Measurements from ENCODE around the gene DSCAM. TPM values are rescaled to one million over a fixed set of nuclear protein-coding genes. Genes with fewer than 3 reads are reported as not detected.

Gene DSCAM
- total and polyA plus RNA-seq, 3 donors from 2014 or later: 0.70 to 2.3 (median 2.0) TPM

- TF ChIP-seq CTCF (IDR thresholded peaks at IDR 0.05) (no peak), POLR2A (IDR thresholded peaks at IDR 0.05) (no peak)
- H3K4me3 ChIP-seq: no peak overlapping the region
- no peaks in the 10 kb centered on the region for H3K27me3 ChIP-seq
- WGBS, 2 donors: 94% methylated on average over 9 of the region's 9 CpGs
- no peaks in the 10 kb centered on the region for H3K36me3 ChIP-seq (ENCODE audit: low read depth, missing control alignments)
- no peak for DNase-seq
- intact Hi-C loops (cut with DNase I; ENCODE audit: low total_unique reads): no loop called here
- no peaks in the 10 kb centered on the region for H3K4me1 ChIP-seq
- H3K27ac ChIP-seq: no peak overlapping the region
- no peaks in the 10 kb centered on the region for H3K9me3 ChIP-seq
Observed at GRCh38 chr21:40318371-40318770, 528.6 kb downstream of the DSCAM start.

GRCh38 chr21:40316104-40316503 is 530.9 kb downstream of the DSCAM start:
- Histone ChIP-seq H3K9me3 (no peaks in the 10 kb centered on the region), H3K4me3 (no peak overlapping the region), H3K27me3 (no peaks in the 10 kb centered on the region), H3K4me1 (no peaks in the 10 kb centered on the region), H3K36me3 (ENCODE audit: low read depth, missing control alignments) (no peaks in the 10 kb centered on the region), H3K27ac (no peak overlapping the region)
- DNase-seq: no peak
- WGBS, 2 donors: 77 to 83% methylated on average over 3 of the region's 3 CpGs
- TF ChIP-seq CTCF (IDR thresholded peaks at IDR 0.05): no peak
- no peak for TF ChIP-seq POLR2A (IDR thresholded peaks at IDR 0.05)
- intact Hi-C loops (cut with DNase I; ENCODE audit: low total_unique reads): no loop called here

- WGBS, 2 donors: 55 to 69% methylated on average over 1 of the region's 1 CpG
- H3K4me1 ChIP-seq: no peaks in the 10 kb centered on the region
- H3K4me3 ChIP-seq: no peak overlapping the region
- intact Hi-C loops (cut with DNase I; ENCODE audit: low total_unique reads): no loop called here
- no peak for DNase-seq
- no peaks in the 10 kb centered on the region for H3K27me3 ChIP-seq
- no peaks in the 10 kb centered on the region for H3K9me3 ChIP-seq
- TF ChIP-seq POLR2A (IDR thresholded peaks at IDR 0.05) (no peak), CTCF (IDR thresholded peaks at IDR 0.05) (no peak)
- H3K27ac ChIP-seq: no peak overlapping the region
- no peaks in the 10 kb centered on the region for H3K36me3 ChIP-seq (ENCODE audit: low read depth, missing control alignments)
Observed at GRCh38 chr21:40315626-40316025, 531.3 kb downstream of the DSCAM start.

- Histone ChIP-seq H3K36me3 (ENCODE audit: low read depth, missing control alignments) (no peaks in the 10 kb centered on the region), H3K27ac (no peak overlapping the region), H3K9me3 (no peaks in the 10 kb centered on the region), H3K4me3 (no peak overlapping the region), H3K4me1 (no peaks in the 10 kb centered on the region), H3K27me3 (no peaks in the 10 kb centered on the region)
- intact Hi-C loops (cut with DNase I; ENCODE audit: low total_unique reads): no loop called here
- 71 to 82% methylated on average over 4 of the region's 4 CpGs for WGBS, 2 donors
- no peak for TF ChIP-seq POLR2A (IDR thresholded peaks at IDR 0.05)
- TF ChIP-seq CTCF (IDR thresholded peaks at IDR 0.05): no peak
- DNase-seq: no peak
Observed at GRCh38 chr21:40313260-40313659, 533.7 kb downstream of the DSCAM start.

- Histone ChIP-seq H3K4me1 (no peaks in the 10 kb centered on the region), H3K4me3 (no peak overlapping the region), H3K36me3 (ENCODE audit: low read depth, missing control alignments) (no peaks in the 10 kb centered on the region), H3K27ac (no peak overlapping the region), H3K9me3 (no peaks in the 10 kb centered on the region), H3K27me3 (no peaks in the 10 kb centered on the region)
- no peak for TF ChIP-seq POLR2A (IDR thresholded peaks at IDR 0.05)
- WGBS, 2 donors: 63 to 66% methylated on average over 3 of the region's 3 CpGs
- intact Hi-C loops (cut with DNase I; ENCODE audit: low total_unique reads): no loop called here
- no peak for DNase-seq
Observed at GRCh38 chr21:40300300-40300699, 546.7 kb downstream of the DSCAM start.
